Subcutaneous preadipocyte (primary cell): ENCODE measurements around the gene IL24. TPM values are rescaled to one million over a fixed set of nuclear protein-coding genes. Genes with fewer than 3 reads are reported as not detected.

ENCODE experiments used
- total RNA-seq: library from RNA; depleted of rRNA; stranded (reverse); fragments of >200 nt; gene quantifications from 2 replicates; pipeline ENCODE4 v1.2.3, GENCODE V29; 2012

Gene IL24, protein sequence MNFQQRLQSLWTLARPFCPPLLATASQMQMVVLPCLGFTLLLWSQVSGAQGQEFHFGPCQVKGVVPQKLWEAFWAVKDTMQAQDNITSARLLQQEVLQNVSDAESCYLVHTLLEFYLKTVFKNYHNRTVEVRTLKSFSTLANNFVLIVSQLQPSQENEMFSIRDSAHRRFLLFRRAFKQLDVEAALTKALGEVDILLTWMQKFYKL
- not detected in 2 replicates for total RNA-seq

DNA sequence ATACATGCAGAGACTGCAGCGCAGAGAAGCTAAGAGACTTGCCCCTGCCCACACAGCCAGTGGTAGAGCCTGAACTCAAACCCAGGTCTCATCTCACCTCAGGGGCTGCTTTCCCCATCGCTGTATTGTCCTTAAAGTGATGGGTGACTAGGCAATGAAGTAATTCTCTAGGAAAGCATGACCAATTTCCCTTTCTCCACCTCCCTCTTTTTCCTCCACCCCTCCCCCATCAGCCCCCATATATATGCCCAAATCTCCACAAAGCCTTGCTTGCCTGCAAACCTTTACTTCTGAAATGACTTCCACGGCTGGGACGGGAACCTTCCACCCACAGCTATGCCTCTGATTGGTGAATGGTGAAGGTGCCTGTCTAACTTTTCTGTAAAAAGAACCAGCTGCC lies at the start of gene IL24:
Gene IL24 (plus strand): TSS at position 269 of the 400 bp plus-strand sequence. CDS start 390 bp downstream, outside the sequence.

DNA sequence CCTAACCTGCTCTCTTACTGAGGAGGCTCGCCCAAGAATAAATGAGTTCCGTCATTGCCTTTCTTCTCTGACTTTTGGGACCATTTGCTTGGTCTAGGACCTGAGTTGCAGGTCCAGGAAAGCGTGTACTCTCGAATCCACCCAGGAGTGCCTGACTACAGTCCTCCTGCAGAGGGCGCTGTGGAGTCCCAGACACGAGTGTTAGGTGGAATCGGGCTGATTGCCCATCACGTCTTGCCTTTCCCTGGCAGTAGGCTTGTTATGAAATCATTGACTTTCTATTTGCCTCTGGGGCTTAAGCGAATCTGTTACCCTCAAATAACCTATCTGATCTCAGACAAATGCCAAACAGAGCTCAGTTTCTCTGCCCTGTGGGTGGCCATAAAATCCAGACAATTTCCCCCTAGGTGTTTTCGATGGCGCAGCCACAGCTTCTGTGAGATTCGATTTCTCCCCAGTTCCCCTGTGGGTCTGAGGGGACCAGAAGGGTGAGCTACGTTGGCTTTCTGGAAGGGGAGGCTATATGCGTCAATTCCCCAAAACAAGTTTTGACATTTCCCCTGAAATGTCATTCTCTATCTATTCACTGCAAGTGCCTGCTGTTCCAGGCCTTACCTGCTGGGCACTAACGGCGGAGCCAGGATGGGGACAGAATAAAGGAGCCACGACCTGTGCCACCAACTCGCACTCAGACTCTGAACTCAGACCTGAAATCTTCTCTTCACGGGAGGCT lies 32.1 kb upstream of the IL24 start, which contains the start of gene IL20:
Gene IL20 (plus strand): TSS at position 685 of the 733 bp plus-strand sequence. CDS start 230 bp downstream, outside the sequence.

DNA sequence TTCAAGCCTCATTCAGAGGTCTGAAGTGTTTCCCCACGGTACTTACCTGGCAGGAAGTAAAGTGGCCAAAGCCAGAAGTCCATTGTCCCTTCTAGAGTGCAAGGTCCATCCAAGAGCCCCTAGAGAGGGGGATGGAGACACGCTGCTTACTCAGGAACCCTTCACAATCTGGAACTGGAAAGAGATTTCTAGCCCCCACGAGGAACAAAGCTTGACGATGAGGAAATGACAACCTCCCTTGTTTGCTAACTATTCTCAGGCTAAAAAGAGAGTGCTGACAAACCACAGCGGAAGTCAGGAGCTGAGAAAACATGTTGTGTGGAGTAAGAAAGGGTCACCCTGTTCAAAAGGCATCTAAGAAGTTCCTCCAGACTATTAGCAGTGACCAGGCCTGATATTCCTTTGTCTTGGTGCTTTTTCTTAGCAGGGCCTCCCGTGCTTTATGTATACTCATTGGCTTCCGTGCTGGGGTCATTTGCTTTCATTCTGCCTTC lies 24.6 kb downstream of the IL24 start, which contains the start of gene FCMR:
Gene FCMR (minus strand): TSS at position 170 of the 494 bp plus-strand sequence. CDS start 87 bp downstream, at position 83.

DNA sequence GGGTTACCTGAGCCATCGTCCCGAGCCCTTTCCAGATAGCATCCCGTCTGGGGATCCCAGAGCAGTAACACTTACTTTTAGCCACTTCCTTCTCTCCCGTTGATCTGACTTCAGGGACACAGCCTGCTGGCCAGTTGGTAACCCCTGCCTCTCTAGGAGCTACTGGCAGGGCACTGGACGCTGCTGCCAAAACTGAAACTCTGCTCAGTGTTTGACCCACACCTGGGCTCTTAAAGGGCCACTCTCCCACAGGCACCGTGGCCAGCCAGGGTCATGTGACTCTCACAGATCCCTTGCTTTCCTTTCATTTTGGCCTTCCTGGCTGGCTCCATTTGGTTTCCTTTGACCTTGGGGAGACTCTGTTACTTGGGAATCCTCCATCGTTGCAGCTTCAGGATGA lies 49.0 kb downstream of the IL24 start, which contains the start of gene PIGR:
Gene PIGR (minus strand): TSS at position 206 of the 400 bp plus-strand sequence. CDS start 5,935 bp downstream, outside the sequence.

Other genes starting within 250 kb of the IL24 start
- gene MAPKAPK2, start 212.5 kb upstream of the IL24 start, total RNA-seq, result 26.8 and 29.8 TPM in 2 replicates
- gene IL19, start 126.7 kb upstream of the IL24 start, total RNA-seq, result not detected in 2 replicates
- not detected in 2 replicates for gene IL10, start 124.9 kb upstream of the IL24 start, total RNA-seq
- gene IL20, start 31.8 kb upstream of the IL24 start, total RNA-seq, result not detected in 2 replicates
- not detected in 2 replicates for gene FCMR, start 24.5 kb downstream of the IL24 start, total RNA-seq
- not detected in 2 replicates for gene PIGR, start 49.0 kb downstream of the IL24 start, total RNA-seq
- not detected in 2 replicates for gene FCAMR, start 73.0 kb downstream of the IL24 start, total RNA-seq
- gene C1orf116, start 135.3 kb downstream of the IL24 start, total RNA-seq, result under 0.01 TPM in 1 of 2 replicates, not detected in the other
- 4.8 and 6.3 TPM in 2 replicates for gene YOD1, start 153.8 kb downstream of the IL24 start, total RNA-seq
- gene PFKFB2, start 155.8 kb downstream of the IL24 start, total RNA-seq, result 2.5 and 3.3 TPM in 2 replicates
- not detected in 2 replicates for gene C4BPB, start 191.4 kb downstream of the IL24 start, total RNA-seq
- not detected in 2 replicates for gene C4BPA, start 206.8 kb downstream of the IL24 start, total RNA-seq